HG03342 (cell line): Measurements from ENCODE around the gene CD93.

Experiments
- ATAC-seq: cut with Tn5 transposase; IDR thresholded peaks from one replicate; pipeline ENCODE4 v1.9.1; 2021; ENCODE audit warnings: mild to moderate bottlenecking, moderate library complexity; ENCODE audit not compliant: unreplicated experiment

Gene CD93

DNA sequence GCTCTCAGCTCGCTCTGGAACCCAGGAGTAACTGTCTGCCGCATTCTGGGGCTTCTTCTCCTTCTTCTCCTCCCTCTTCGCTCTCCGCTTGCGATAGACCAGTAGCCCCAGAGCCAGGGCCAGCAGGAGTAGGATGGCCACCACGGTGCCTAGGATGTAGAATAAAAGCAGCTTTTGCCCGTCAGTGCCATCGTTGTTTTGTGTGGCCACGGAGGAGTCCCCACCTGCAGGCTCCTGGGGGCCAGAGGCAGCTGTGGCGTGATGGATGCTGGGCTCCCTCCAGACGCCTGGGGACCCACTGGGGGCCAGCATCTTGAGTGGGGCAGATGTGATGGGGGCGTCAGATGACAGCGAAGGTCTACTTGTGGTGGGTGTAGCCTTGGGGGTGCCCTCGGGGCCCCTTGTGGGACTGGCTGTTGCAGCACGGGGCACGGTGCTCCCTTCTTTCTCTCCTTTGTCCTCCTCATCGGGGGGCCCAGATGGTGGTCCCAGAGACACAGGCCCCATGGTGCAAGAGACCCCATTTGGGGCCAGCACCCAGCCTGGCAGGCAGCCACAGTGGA is 1.8 kb downstream of the CD93 start:
- ATAC-seq = no peak

- ATAC-seq = no peak
These were observed 2.4 kb downstream of the CD93 start for GRCh38 chr20:23083553-23084220.

- ATAC-seq = no peak
These were observed 3.1 kb downstream of the CD93 start for GRCh38 chr20:23082846-23083552.

DNA sequence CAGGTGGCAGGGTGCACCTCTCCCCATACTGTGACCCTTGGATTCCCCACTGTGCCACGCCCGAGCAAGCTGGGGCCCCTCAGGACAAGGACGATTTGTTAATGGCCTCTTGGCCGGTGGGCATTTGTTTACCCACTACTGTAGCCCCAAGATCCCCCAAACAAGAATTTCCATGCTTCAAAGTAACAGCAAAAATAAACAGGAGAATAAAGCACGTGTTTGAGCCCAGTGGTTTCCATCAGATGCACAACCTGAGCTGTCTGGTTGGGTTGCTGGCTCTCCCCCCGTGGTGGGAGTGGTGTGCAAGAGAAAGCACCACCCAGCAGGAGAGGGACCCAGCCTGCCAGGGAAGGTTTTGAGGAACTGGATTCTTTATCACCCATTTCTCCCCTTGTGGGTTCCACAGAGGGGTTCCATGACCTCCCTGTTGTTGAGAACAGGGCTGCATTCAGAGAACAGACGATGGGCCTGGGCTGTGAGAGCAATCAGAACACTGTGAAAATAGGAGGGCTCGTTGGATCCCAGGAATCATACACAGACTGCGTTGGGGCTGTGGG is 4.8 kb downstream of the CD93 start:
- no peak for ATAC-seq

GRCh38 chr20:23080521-23080920 is 5.6 kb downstream of the CD93 start:
- ATAC-seq = no peak

DNA sequence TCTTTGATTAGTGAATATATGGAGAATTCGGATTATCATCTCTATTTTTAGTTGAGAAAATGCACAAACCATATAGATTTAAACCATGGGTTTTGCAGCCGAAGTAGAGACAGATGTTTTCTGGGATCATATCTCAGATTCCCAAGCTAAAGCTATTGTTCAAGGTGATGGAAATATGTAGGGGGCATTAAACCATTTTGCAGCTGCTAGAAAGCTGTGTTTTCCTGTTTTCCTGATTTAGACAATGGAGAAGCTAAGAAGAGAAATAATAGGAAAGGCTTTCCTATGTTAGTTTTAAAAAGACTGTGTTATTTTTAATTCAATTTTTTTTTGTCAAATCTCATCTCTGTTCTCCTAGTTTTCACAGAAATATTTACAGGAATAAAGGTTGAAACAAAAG is 6.2 kb downstream of the CD93 start:
- no peak for ATAC-seq

- no peak for ATAC-seq
These were observed 7.1 kb downstream of the CD93 start for GRCh38 chr20:23079016-23079351.

DNA sequence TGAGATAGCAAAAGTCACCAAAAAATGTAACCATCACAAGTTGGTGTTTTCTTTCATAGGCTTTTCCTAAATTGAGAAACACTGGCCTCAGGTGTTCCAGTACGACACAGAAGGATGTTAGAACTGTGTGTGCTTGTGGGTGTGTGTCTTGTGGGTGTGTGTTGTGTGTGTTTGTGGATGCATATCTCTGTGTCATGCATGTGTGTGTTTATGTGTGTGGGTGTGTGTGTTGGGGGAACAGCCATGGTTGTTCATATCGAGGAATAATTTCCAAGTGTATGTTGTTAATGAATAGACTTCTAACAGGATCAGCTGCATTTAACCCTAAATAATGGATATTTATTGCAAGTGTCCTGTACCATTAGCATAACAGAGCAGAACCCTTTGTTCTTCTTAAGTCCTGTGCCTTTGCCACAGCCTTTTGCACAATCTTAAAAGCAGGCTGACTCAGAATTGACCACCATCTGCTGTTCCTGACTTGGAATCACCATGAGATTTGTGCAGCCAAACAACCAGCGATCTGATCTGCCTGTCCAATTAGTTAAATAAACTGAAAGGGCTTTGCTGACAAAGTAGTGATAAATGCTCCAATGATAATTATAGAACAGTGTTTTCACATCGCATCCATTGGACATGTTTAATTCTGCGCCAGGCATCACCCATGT is 7.6 kb downstream of the CD93 start:
- no peak for ATAC-seq

GRCh38 chr20:23077277-23077676 is 8.8 kb downstream of the CD93 start:
- no peak for ATAC-seq

DNA sequence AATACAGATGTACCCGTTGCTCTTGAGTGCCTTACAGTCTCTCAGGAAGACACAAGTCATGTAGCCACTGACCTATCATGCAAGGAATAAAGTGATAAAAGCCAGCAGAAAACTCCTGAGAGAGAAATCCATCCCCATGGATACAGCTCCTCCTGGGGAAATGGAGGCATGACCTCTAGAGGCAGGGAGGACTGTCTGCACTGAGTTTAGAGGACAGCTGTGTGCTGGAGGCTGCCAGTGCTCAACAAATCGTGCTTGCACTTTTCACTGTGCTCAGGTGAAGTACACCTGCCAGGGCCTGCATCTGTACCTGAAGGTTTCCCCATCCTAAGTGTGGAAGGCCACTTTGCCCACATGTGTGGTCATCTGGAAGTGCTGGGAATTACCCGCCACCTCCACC is 12.1 kb downstream of the CD93 start:
- ATAC-seq = no peak

DNA sequence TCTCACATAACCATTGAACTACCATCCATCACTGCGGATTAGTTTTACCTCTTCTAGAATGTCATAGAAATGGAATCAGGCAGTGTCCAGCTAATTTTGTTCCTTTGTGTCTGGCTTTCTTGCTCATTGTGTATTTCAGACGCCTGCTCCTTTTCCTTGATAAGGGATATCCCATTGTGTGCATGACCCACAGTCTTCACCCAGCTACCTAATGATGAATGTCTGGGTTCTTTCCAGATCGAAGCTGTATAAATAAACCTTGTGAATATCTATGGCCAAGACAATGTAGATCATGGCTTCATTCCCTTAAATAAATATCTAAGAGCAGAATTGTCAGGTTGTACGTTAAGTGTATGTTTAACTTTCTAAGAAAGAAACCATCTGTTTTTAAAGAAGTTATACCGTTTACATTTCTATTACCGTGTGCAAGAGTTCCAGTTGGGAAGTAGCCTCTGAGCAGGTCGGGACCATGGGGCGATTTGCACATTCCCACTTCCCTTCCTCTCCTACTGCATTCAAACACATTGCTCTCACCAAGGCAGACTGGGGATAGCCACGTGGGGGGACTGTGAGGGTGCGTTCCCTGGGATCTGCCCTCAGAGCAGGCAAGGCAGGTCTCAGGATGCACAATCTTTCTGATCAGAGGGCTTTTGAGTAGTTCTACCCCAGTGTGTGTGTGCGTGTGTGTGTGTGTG is 13.1 kb downstream of the CD93 start:
- no peak for ATAC-seq

- no peak for ATAC-seq
These were observed 14.1 kb downstream of the CD93 start for GRCh38 chr20:23071996-23072395.

- no peak for ATAC-seq
These were observed 14.7 kb downstream of the CD93 start for GRCh38 chr20:23071398-23071797.

- no peak for ATAC-seq
These were observed 17.0 kb downstream of the CD93 start for GRCh38 chr20:23069108-23069507.

- no peak for ATAC-seq
These were observed 17.8 kb downstream of the CD93 start for GRCh38 chr20:23068283-23068682.

DNA sequence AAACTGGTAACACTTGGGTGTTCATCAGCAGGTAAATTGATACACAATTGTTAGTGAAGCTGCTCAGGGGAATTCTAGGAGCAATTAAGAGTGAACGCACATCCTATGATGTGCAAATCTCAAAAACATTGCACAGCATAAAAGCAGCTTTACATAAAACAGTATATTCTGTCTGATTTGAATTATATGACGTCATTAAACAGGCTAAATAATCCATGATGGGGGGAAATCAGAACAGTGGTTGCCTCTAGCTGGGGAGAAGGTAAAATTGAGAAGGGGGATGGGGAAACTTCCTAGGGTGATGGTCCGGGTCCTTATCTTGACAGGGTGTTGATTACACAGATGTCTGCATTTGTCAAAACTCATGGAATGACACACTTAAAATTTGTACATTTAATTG is 19.4 kb downstream of the CD93 start:
- no peak for ATAC-seq

GRCh38 chr20:23065266-23066201 is 20.6 kb downstream of the CD93 start:
- ATAC-seq = no peak

DNA sequence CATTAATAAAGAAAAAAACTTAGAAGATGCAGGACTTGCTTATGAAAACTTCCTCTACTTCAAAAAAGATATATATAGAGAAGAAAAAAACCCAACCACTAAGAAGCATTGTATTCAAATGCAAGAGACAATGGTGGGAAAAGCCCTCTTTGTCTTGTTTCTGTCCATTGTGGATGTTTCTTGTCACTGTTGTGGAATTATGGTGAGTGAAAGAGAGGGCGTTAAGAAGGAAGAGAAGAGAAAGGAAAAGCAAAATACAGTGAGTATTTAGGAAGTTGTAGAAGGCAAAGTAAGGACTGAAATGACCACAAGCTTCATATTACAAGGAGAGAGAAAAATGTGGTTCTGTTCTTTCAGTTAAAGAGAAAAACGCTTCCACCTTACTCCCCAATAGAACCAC is 22.5 kb downstream of the CD93 start:
- no peak for ATAC-seq

DNA sequence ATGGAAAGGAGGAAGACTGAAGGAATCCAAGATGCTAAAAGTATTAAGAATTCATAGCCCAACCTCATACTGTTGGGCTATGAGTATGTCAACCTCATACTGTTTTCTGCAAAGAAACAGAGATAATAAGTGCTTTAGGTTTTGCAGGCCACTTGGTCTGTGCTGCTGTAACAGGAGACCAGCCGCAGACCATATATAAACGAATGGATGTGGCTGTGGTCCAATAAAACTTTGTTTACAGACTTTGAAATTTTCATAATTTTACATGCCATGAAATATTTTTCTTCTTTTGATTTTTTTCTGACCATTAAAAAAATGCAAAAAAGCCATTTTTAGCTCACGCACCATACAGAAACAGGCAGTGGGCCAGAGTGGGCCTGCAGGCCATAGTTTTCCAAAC is 23.0 kb downstream of the CD93 start:
- ATAC-seq = no peak

DNA sequence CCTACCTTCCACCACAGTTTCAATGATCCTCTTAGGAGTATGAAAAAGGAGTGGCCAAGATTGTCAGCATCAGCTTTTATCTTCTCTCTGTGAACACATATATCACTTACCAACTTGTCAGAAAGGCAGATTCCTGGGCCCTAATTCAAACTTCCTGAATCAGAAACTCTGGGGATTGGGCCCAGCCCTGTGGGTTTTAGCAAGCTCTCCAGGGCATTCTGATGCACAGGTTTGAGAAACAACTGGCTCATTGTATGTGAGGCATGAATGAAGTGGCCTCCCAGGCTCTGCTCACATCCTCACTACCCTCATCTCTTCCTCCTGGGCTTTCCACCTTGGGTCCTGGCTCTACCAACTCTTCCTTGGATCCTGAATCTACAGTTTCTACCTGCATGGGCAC is 23.5 kb downstream of the CD93 start:
- ATAC-seq = no peak
